ENCODE data around the gene GRIP2.
A peak's percentile ranks its signal among the peaks of the same experiment; 100 is the strongest.

GRIP2 gene

DNA sequence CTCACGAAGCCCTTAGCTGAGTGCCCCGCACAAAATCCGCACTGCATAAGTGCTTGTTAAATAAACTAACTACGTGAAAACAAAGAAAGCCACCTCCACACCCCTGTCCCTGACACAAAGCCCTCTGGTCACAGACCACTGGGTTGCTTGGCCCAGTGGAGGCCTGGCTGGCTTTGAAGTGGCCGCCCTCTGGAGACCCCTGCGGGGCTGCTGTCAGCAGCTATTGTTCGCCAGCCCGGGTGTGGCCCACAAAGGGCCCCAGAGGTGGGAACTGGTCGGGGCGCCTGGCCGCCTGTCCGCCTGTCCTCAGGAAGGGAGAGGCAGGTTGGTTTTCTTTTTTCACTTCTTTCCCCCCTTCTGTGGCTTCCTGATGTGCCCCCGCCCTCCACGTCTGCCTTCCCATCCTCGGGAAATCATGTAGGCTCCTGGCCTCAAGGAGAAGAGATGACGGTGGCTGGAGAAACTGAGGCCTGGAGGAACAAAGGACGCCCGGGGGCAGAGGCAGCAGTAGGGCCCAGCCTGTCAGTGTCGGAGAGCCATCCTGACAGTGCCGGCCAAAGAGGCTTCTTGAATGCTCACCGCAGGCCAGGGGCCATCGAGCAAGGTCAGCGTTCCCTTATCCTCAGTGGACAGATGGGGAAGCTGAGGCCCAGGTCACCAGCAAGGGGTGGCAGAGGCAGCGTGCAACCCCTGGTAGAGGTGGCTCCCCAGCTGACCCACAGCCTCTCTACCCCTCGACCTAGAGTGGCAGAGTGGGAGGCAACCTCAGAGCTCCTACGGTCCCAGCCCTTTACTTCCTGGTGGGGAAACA lies 76.6 kb downstream of the GRIP2 start:
- DNase-seq, result no peak

DNA sequence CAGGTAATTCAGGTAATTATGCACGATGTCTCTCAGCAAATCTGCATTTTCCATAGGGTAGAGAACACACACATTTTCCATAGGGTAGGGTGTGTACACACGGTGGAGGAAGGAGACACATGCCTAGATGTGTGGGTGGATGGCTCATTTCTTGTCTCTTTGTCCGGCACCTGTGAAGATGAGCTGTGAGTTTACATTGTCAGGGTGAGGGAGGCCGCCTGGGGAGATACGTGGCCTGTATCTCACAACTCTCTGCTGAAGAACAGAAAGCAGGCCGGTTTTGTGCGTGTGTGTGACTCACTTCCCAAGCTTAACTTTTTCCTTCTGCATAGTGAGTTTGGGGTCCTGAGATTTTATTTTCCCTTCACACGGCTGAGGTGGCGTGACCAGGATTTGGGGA lies 77.4 kb downstream of the GRIP2 start:
- DNase-seq, result no peak

DNA sequence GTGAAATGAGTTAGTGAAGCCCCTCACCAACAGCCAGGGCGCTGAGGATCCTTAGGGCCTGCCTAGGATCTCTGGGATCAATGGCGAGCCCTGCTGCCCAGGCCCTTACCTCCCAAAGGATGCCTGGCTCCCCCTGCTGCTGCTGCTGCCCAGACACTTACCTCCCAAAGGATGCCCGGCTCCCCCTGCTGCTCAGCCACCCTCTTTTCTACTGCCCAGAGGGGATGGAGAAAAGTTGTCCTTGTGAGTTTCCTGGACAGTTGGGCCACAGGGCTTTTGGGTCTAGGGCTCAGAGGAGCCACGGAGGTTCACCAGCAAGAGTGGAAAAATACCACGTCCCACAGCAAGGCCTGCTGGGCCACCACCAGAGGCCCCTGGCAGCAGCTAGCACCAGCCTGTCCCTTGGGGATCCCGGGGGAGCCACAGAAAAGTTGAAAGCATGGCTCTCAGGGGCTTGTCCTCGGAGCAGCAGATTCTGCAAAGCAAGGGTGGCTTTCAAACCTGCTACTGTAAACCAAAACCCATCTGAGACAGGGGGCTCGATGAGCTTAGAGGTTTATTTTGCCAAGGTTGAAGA lies 78.3 kb downstream of the GRIP2 start:
- peak in 2 of 4 experiments; percentile 19 to 37 for DNase-seq

GRCh38 chr3:14461006-14461747 lies 79.0 kb downstream of the GRIP2 start:
- DNase-seq, result no peak

DNA sequence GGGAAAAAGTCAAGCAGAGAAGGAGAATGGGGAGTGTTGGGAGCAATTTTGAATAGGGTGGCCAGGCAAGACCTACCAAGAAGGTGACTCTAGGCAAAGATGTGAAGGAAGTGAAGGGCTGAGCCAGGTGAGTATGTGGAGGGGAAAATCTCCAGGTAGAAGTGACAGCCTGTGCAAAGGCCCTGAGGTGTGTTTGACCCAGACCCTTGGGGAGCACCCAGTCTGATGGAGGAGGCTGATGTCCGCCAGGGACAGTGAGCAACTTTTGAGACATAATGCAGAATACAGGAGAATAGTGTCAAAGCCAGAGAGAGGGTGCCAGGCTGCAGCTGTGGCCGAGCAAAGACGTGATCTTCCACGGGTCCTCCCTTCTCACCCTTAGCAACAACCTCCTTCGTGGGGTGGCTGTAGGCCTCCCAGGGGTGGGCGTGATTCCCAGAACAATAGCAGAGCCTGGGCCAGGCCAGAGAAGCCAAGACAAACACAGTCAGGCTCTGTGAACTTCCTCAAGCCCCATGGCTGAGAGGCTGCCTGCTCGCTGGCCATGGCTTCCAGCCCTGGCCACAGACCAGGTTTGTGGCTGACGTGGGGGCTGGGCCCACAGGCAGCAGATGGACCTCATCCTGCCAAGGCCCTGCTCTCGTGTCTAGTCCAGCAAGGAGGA lies 79.7 kb downstream of the GRIP2 start:
- no peak for DNase-seq

GRCh38 chr3:14459787-14460186 lies 80.4 kb downstream of the GRIP2 start:
- DNase-seq, result no peak

DNA sequence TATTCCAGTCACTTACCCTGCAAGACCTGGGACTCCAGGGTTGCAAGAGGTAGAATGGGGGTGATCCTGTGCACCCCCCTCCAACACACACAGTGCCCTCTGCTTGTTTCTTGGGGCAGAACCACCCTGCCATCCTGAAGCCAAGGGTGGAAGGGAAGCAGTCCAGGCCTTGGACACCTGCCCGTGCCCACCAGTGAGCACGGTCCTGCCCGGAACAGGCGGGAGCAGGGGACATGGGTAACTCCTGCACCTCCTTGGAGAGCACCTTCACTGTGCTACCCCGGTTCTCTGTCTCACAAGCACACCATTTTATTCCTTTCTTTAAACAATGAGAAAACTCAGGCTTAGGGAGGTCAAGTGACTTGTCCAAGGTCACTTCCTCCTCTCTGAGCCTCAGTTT lies 80.8 kb downstream of the GRIP2 start:
- DNase-seq, result no peak

DNA sequence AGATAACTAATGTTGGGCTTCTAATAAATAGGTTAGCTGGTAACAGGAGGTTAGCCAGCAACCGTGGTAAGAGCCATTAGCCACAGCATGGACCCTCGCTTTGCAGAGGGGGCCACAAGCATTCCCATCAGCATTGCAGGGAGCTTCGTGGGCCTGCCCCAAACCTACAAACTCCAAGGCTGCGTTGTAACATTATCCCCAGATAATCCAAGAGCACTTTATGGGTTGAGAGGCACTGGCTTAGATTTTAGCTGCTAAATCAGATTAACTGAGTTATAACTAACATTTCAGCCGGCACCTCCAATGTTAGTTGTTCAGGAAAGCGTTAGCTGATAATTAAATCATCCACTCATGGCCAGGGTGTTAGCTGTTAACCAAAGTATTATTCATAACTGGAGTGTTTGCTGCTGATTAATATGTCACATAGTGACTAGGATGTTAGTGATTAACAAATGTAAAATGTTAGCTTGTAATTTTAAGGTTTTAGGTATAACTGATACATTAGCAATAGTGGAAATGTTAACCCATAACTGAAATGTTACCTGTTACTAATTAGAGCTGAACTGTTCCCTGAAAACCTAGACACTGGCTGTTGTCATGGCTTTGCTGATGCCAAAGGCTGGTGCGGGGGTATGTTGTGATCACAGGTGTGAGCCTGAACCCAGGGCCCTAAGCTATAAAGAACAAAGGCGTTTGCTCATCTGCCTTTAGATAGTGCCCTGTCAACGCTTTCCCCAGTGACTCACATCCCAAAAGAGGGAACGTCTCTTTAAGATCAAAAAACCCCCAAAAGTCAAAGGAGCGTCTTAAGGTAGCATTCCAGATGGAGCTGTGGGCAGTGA lies 81.5 kb downstream of the GRIP2 start:
- DNase-seq, result no peak

- no peak for DNase-seq
Observed at GRCh38 chr3:14457999-14458398, 82.1 kb downstream of the GRIP2 start.

- DNase-seq, result no peak
Observed at GRCh38 chr3:14457481-14457880, 82.7 kb downstream of the GRIP2 start.

DNA sequence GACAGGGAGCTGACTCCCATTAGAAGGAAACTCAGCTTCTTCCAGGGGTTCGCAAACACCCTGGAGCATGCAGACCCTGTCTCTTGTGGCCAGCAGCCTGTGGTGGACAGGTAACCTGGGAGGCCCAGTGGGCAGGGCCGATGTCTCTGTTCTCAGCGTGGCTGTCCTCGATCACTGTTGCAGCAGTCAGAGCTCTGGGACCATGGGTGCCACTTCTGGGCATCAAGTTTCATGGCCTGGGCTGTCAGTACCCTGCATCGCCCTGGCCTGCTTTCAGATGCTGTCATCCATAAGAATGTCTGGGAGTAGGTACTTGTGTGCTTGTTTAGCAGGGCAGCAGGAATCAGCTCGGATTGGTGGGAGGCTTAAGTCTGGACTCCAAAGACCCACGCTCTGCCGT lies 83.3 kb downstream of the GRIP2 start:
- DNase-seq, result no peak

DNA sequence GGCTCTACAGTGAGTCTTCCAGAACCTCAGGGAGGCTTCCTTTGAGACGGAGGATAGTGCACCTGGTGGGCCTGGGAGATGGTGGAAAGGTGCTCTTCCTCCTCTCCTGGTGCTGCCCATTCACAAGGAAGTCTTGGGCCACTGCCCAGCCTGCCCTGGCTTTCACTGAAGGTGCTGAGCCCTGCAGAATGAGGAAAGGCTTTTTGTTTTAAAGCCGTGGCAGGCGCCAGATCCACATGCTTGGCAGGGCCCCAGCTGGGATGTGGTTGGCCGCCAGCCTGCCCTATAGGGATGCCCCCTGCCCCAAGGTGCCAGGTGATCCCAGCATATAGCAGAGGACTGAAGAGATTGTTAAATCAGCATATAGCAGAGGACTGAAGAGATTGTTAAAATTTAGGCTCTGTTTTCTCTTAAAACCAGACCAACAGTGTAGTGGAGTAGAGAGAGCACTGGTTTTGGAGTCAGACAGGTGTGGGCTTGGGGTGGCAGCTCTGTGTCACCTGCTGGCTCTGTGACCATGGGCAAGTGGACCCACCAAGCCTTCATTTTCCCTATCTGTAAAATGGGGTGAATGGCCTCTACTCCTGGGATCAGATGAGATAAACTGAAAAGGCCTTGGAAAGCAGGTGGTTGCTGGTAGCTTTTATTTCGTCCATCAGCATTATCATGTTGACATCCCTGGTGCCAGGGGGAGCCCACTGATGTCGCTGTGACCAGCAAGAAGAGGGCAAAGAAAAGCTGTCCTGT lies 84.4 kb downstream of the GRIP2 start:
- no peak for DNase-seq

DNA sequence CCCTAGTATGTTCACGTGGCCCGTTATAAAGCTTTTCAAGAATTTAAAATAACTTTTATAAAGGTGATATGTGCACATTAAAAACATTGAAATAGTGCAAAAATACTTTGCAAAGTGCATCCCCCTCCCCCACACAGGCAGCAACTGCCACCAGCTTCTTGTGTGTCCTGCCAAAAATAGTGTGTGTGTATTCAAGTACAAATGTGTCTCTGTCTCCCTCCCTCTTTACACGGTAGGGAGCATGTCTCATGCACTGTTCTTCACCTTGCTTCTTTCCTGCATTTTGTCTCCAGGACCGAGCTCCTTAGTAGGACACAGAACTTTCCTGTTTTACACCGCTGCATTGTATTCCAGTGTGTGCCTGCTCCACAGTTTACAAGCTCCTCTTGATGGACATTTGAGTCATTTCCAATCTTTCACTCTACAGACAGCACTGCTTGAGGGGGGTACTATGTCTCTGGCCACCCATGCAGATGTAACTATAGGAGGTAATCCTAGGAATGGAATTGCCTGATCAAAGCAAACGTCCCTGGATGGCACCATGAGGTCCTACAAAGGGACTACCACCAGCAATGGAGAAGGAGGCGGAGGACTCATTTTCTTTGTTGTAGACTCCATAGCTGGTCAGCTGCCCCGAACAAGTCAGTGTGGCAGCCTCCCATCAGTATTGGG lies 85.4 kb downstream of the GRIP2 start:
- DNase-seq, result no peak

GRCh38 chr3:14453876-14454638 lies 86.1 kb downstream of the GRIP2 start:
- no peak for DNase-seq

DNA sequence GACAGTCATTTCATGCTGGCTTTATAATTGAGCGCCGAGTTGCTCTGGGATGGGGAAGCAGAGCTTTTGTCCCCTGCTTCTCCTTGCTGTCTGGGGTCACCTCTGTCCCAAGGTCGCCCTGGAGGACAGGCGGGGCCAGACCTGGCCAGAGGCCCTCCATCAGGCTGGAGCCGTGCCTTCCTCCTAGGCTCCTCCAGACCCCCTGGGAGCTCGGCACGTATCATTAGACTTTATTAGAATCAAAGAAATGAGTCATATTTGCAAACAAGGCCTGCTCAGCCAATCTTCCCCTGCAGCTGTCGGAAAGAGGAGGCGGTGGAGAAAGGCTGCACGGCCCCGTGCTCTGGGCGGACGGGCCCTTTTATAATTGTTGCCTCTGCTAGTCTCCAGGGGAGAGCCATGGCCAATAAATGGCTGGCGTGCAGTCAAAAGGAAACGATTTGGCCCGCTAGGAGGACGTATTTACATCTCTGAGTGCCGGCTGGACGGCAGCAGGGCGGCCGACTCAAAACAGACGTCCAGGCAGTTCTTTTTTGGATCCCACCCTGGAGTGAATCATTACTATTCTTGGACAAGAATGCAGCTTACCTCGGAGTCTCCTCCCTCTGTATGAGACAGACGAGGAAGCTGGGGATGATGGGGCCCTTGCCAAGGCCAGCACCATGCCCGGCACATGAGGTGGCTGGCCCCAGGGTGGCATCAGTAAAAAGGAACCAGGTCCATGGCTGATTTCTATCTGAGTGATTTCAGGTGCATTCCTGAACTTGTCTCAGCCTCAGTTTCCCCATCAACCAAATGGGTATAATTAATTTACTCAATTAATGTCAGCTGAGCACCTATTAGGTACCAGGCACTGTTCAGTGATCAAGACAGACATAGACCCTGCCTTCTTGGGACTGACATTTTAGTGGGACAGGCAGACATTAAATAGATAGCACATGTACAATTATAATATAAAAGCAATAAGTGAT lies 87.1 kb downstream of the GRIP2 start:
- DNase-seq, result no peak

- no peak for DNase-seq
Observed at GRCh38 chr3:14451844-14452739, 88.0 kb downstream of the GRIP2 start.

GRCh38 chr3:14450922-14451606 lies 89.1 kb downstream of the GRIP2 start:
- DNase-seq, result no peak
